GM12878 (cell line): ENCODE results near the gene MACROD2.

Experiments
- CTCF ChIP-seq, 3 experiments: IDR thresholded peaks in 2 of 3; conservative IDR thresholded peaks in 1 of 3; 2 replicates each; pipeline ENCODE4 v1.5.1; 2011; ENCODE audit warnings: low read depth in 3 of 3, low read length in 3 of 3, mild to moderate bottlenecking in 3 of 3, control low read depth in 2 of 3, moderate library complexity in 2 of 3, inconsistent platforms in 1 of 3, mixed read lengths in 1 of 3; ENCODE audit not compliant: control insufficient read depth in 2 of 3, insufficient read depth in 1 of 3; ENCODE audit errors: extremely low read depth in 1 of 3
- CUX1 ChIP-seq: IDR thresholded peaks from 2 replicates; pipeline ENCODE4 v1.6.1; 2012; ENCODE audit warnings: improper control_type of control experiment, low read depth, low read length; ENCODE audit not compliant: insufficient replicate concordance
- MXI1 ChIP-seq: fragments of 150-350 bp; IDR thresholded peaks from 2 replicates; pipeline ENCODE4 v1.6.1; 2011; ENCODE audit warnings: low read depth, mild to moderate bottlenecking, inconsistent platforms, low read length, improper control_type of control experiment
- NR2C2 ChIP-seq: IDR thresholded peaks from 2 replicates; pipeline ENCODE4 v1.6.1; 2011; ENCODE audit warnings: borderline replicate concordance, low read depth; ENCODE audit not compliant: control insufficient read depth, insufficient read length
- PAX5 ChIP-seq: IDR thresholded peaks from 2 replicates; pipeline ENCODE4 v1.6.1; 2011; ENCODE audit warnings: low read depth, low read length, borderline replicate concordance
- PRDM15 ChIP-seq: fragments of 450-650 bp; formaldehyde crosslinking; IDR thresholded peaks from 2 replicates; pipeline ENCODE4 v1.4.0; 2020; ENCODE audit warnings: mild to moderate bottlenecking, moderate library complexity
- REST ChIP-seq: IDR thresholded peaks from 2 replicates; pipeline ENCODE4 v1.6.1; 2012; ENCODE audit warnings: mild to moderate bottlenecking, low read depth, low read length
- SKIL ChIP-seq: fragments of 450-650 bp; IDR thresholded peaks from 2 replicates; pipeline ENCODE4 v1.6.1; 2017; ENCODE audit warnings: mild to moderate bottlenecking, low read depth, inconsistent platforms; ENCODE audit not compliant: poor library complexity, severe bottlenecking
- SUPT20H ChIP-seq: IDR thresholded peaks from 2 replicates; pipeline ENCODE4 v1.6.1; 2011; ENCODE audit warnings: low read depth, mild to moderate bottlenecking, low read length, moderate library complexity, borderline replicate concordance; ENCODE audit not compliant: control insufficient read depth
- YY1 ChIP-seq: IDR thresholded peaks from 2 replicates; pipeline ENCODE4 v1.6.1; 2011; ENCODE audit warnings: low read depth, mild to moderate bottlenecking, low read length
- ZBED1 ChIP-seq: IDR thresholded peaks from 2 replicates; pipeline ENCODE4 v1.6.1; 2016; ENCODE audit warnings: borderline replicate concordance
- ZNF274 ChIP-seq: IDR thresholded peaks from one replicate; pipeline ENCODE4 v1.8.0; 2011; ENCODE audit not compliant: insufficient read length, insufficient read depth
- ZNF622 ChIP-seq: fragments of 450-650 bp; IDR thresholded peaks from 2 replicates; pipeline ENCODE4 v1.6.1; 2017; ENCODE audit warnings: mild to moderate bottlenecking, inconsistent platforms
- ZNF687 ChIP-seq: fragments of 450-650 bp; IDR thresholded peaks from 2 replicates; pipeline ENCODE4 v1.6.1; 2017; ENCODE audit warnings: mild to moderate bottlenecking, moderate library complexity

- no peak for TF ChIP-seq CTCF (IDR thresholded peaks at IDR 0.05 in 2 of 3, conservative IDR thresholded peaks at IDR 0.05 in 1 of 3; ENCODE audit: control insufficient read depth in 2 of 3, extremely low read depth in 1 of 3, insufficient read depth in 1 of 3, low read depth in 3 of 3, low read length in 3 of 3)
- no peak for TF ChIP-seq PRDM15 (CRISPR knock-in tag)
- TF ChIP-seq ZNF687 = no peak
- TF ChIP-seq YY1 = no peak
- TF ChIP-seq SKIL = no peak
- TF ChIP-seq MXI1 = no peak
- no peak for TF ChIP-seq REST
- no peak for TF ChIP-seq SUPT20H
- TF ChIP-seq ZNF274 = no peak
- TF ChIP-seq CUX1 = no peak
- TF ChIP-seq NR2C2 = no peak
- no peak for TF ChIP-seq PAX5
- TF ChIP-seq ZNF622 = no peak
- TF ChIP-seq ZBED1 = no peak
Measured at GRCh38 chr20:14116037-14116436, 120.7 kb downstream of the MACROD2 start.
